ENCODE data around the gene CDK18. TPM values are rescaled to one million over a fixed set of nuclear protein-coding genes. Genes with fewer than 3 reads are reported as not detected.

CDK18 gene
- polyA plus RNA-seq, 1 donor from 2014 or later = not detected

GRCh38 chr1:205545001-205545919 lies 40.8 kb downstream of the CDK18 start:
- H3K9me3 ChIP-seq (ENCODE audit: low read length) = no peaks in the 10 kb centered on the region
- H3K4me3 ChIP-seq (ENCODE audit: low read length) = no peak overlapping the region
- H4K20me1 ChIP-seq (ENCODE audit: insufficient read depth) = no peaks in the 10 kb centered on the region
- no peak overlapping the region for H3K4me2 ChIP-seq (ENCODE audit: low read length)
- no peak for TF ChIP-seq SMC3 (conservative IDR thresholded peaks at IDR 0.05; ENCODE audit: poor library complexity)
- no peak for TF ChIP-seq CTCF (IDR thresholded peaks at IDR 0.05; ENCODE audit: poor library complexity, severe bottlenecking)
- no peak for TF ChIP-seq EP300 (conservative IDR thresholded peaks at IDR 0.05; ENCODE audit: poor library complexity, severe bottlenecking)
- TF ChIP-seq MXI1 (conservative IDR thresholded peaks at IDR 0.05; ENCODE audit: poor library complexity, severe bottlenecking) = no peak
- TF ChIP-seq TAF1 (IDR thresholded peaks at IDR 0.05; ENCODE audit: low read depth) = no peak
- TF ChIP-seq, protein P1, sequence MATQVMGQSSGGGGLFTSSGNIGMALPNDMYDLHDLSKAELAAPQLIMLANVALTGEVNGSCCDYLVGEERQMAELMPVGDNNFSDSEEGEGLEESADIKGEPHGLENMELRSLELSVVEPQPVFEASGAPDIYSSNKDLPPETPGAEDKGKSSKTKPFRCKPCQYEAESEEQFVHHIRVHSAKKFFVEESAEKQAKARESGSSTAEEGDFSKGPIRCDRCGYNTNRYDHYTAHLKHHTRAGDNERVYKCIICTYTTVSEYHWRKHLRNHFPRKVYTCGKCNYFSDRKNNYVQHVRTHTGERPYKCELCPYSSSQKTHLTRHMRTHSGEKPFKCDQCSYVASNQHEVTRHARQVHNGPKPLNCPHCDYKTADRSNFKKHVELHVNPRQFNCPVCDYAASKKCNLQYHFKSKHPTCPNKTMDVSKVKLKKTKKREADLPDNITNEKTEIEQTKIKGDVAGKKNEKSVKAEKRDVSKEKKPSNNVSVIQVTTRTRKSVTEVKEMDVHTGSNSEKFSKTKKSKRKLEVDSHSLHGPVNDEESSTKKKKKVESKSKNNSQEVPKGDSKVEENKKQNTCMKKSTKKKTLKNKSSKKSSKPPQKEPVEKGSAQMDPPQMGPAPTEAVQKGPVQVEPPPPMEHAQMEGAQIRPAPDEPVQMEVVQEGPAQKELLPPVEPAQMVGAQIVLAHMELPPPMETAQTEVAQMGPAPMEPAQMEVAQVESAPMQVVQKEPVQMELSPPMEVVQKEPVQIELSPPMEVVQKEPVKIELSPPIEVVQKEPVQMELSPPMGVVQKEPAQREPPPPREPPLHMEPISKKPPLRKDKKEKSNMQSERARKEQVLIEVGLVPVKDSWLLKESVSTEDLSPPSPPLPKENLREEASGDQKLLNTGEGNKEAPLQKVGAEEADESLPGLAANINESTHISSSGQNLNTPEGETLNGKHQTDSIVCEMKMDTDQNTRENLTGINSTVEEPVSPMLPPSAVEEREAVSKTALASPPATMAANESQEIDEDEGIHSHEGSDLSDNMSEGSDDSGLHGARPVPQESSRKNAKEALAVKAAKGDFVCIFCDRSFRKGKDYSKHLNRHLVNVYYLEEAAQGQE (IDR thresholded peaks at IDR 0.05; ENCODE audit: borderline replicate concordance) = no peak
- no peak for TF ChIP-seq POLR2AphosphoS5 (IDR thresholded peaks at IDR 0.05)
- no peak for TF ChIP-seq RAD21 (conservative IDR thresholded peaks at IDR 0.05)
- no peak for TF ChIP-seq EZH2 (IDR thresholded peaks at IDR 0.05; ENCODE audit: borderline replicate concordance, insufficient read depth, low read length, poor library complexity, severe bottlenecking)
- H3K27me3 ChIP-seq (ENCODE audit: insufficient read depth, low read depth, low read length) = no peaks in the 10 kb centered on the region
- H3K36me3 ChIP-seq (ENCODE audit: insufficient read depth, low read length) = no peaks in the 10 kb centered on the region
- H3K9me2 ChIP-seq (ENCODE audit: insufficient read depth, low read length) = no peaks in the 10 kb centered on the region
- H3F3A ChIP-seq (ENCODE audit: insufficient read depth, low read length, poor library complexity, severe bottlenecking) = no peaks in the 10 kb centered on the region
- no peak overlapping the region for H3K9ac ChIP-seq (ENCODE audit: low read length)
- no peak overlapping the region for H2AFZ ChIP-seq (ENCODE audit: low read depth, low read length)
- no peak overlapping the region for H3K27ac ChIP-seq (ENCODE audit: low read length)
- H3K79me2 ChIP-seq (replicated peaks; ENCODE audit: insufficient read depth, low read length) = no peaks in the 10 kb centered on the region

- Histone ChIP-seq H3F3A (ENCODE audit: insufficient read depth, low read length, poor library complexity, severe bottlenecking) (no peaks in the 10 kb centered on the region), H3K27me3 (ENCODE audit: insufficient read depth, low read depth, low read length) (no peaks in the 10 kb centered on the region), H3K9me3 (ENCODE audit: low read length) (no peaks in the 10 kb centered on the region), H3K4me2 (ENCODE audit: low read length) (no peak overlapping the region), H3K4me3 (ENCODE audit: low read length) (no peak overlapping the region), H3K9ac (ENCODE audit: low read length) (no peak overlapping the region), H3K36me3 (ENCODE audit: insufficient read depth, low read length) (no peaks in the 10 kb centered on the region), H3K9me2 (ENCODE audit: insufficient read depth, low read length) (no peaks in the 10 kb centered on the region), H4K20me1 (ENCODE audit: insufficient read depth) (no peaks in the 10 kb centered on the region), H3K27ac (ENCODE audit: low read length) (no peak overlapping the region), H3K79me2 (replicated peaks; ENCODE audit: insufficient read depth, low read length) (no peaks in the 10 kb centered on the region), H2AFZ (ENCODE audit: low read depth, low read length) (no peak overlapping the region)
- TF ChIP-seq MXI1 (conservative IDR thresholded peaks at IDR 0.05; ENCODE audit: poor library complexity, severe bottlenecking) = no peak
Measured at GRCh38 chr1:205545991-205546390, 41.5 kb downstream of the CDK18 start.

Data from neural cell (in vitro differentiated cells).